Measurements from ENCODE around the gene CNPY1. TPM values are rescaled to one million over a fixed set of nuclear protein-coding genes. Genes with fewer than 3 reads are reported as not detected.

CNPY1 gene
- total and polyA plus RNA-seq, 2 of the 8 experiments (the other 6 are each of a cell fraction or from before 2014, with no cell fraction given) = not detected

- no peak overlapping the region for H4K91ac ChIP-seq (replicated peaks; ENCODE audit: insufficient read length, low read length)
- no peaks in the 10 kb centered on the region; a peak in 1 of 4 replicates for H3K9me3 ChIP-seq (ENCODE audit: insufficient read depth in 2 of 2, low read depth in 1 of 2, low read length in 1 of 2)
- H3K56ac ChIP-seq (replicated peaks; ENCODE audit: insufficient read length, low read depth, low read length) = no peak overlapping the region
- no peak overlapping the region for H2BK5ac ChIP-seq (ENCODE audit: low read depth, low read length)
- no peak overlapping the region for H3K27ac ChIP-seq (ENCODE audit: low read depth, low read length)
- DNase-seq (ENCODE audit: low read depth in 1 of 2, low spot score in 2 of 2) = no peak
- H4K20me1 ChIP-seq (replicated peaks in 1 of 2; ENCODE audit: control insufficient read depth in 1 of 2, insufficient read depth in 2 of 2, low read length in 2 of 2) = no peaks in the 10 kb centered on the region
- no peak overlapping the region for H3K23ac ChIP-seq (ENCODE audit: insufficient read length)
- POLR2A ChIA-PET (ENCODE audit: partially characterized antibody) = no interaction called here
- H2AK5ac ChIP-seq (ENCODE audit: low read depth, low read length) = no peak overlapping the region
- no peak overlapping the region; the same call in 1 of the 2 replicates for H2BK15ac ChIP-seq (ENCODE audit: low read length)
- H3K14ac ChIP-seq (ENCODE audit: insufficient read length) = no peak overlapping the region
- no peak overlapping the region for H4K5ac ChIP-seq (ENCODE audit: insufficient read length, low read depth, low read length)
- H3K27me3 ChIP-seq (replicated peaks in 1 of 4; ENCODE audit: control insufficient read depth in 3 of 4, extremely low read depth in 1 of 4, insufficient read depth in 3 of 4, low read length in 3 of 4) = no peaks in the 10 kb centered on the region; a peak in 2 of 7 replicates
- CTCF ChIA-PET (ENCODE audit: partially characterized antibody) = interaction anchor here (0.5 to 8.1 kb wide), 5 partner anchors 13 to 927 kb away, joined by 3 to 52 read pairs (median 4); no protein-coding TSS in a partner anchor
- H3K4me2 ChIP-seq (ENCODE audit: insufficient read depth in 1 of 2, low read depth in 2 of 2, low read length in 2 of 2) = no peak overlapping the region
- H2BK20ac ChIP-seq (ENCODE audit: low read length) = no peak overlapping the region
- H3K4me1 ChIP-seq (replicated peaks in 1 of 4; ENCODE audit: control insufficient read depth in 3 of 4, insufficient read depth in 4 of 4, low read length in 3 of 4) = no peaks in the 10 kb centered on the region
- no peaks in the 10 kb centered on the region for H3K79me1 ChIP-seq (ENCODE audit: low read depth, low read length)
- no peak overlapping the region for H3K18ac ChIP-seq (ENCODE audit: extremely low read depth, low read length)
- no peak overlapping the region for H2BK12ac ChIP-seq (ENCODE audit: low read depth, low read length)
- H3K36me3 ChIP-seq (ENCODE audit: control insufficient read depth in 2 of 4, insufficient read depth in 4 of 4, low read length in 3 of 4) = no peaks in the 10 kb centered on the region
- WGBS, 2 experiments (ENCODE audit: extremely low coverage in 1 of 2, insufficient coverage in 1 of 2, insufficient read length in 1 of 2, insufficient replicate concordance in 2 of 2, low coverage in 1 of 2, low lambda C conversion rate in 2 of 2, missing lambda C conversion rate in 1 of 2) = 91% methylated on average over 12 of the region's 12 CpGs; no CpG with 5 or more reads in 1 of the 2 experiments
- H3K4ac ChIP-seq (replicated peaks; ENCODE audit: insufficient read length, low read depth, low read length) = no peak overlapping the region
- no peak overlapping the region for H2BK120ac ChIP-seq (replicated peaks; ENCODE audit: low read depth, low read length)
- FAIRE-seq = no peak
- no peaks in the 10 kb centered on the region for H3K79me2 ChIP-seq (ENCODE audit: control insufficient read depth in 1 of 2, insufficient read depth in 2 of 2, low read length in 2 of 2)
- no peak overlapping the region for H4K8ac ChIP-seq (ENCODE audit: extremely low read depth, insufficient read depth, low read length)
- H3K9ac ChIP-seq (replicated peaks in 1 of 4; ENCODE audit: extremely low read depth in 1 of 4, low read depth in 3 of 4, low read length in 3 of 4) = no peak overlapping the region
- no peaks in the 10 kb centered on the region for H3K23me2 ChIP-seq (ENCODE audit: low read depth, low read length)
- H3K4me3 ChIP-seq (ENCODE audit: extremely low read depth in 1 of 4, insufficient read depth in 2 of 4, low read depth in 3 of 4, low read length in 4 of 4) = no peak overlapping the region
- H2AFZ ChIP-seq (ENCODE audit: low read length) = no peak overlapping the region
- TF ChIP-seq CBX5 (IDR thresholded peaks at IDR 0.05; ENCODE audit: low read depth, low read length) = no peak
- no peak for TF ChIP-seq SP4 (IDR thresholded peaks at IDR 0.05; ENCODE audit: low read length)
- TF ChIP-seq SP1 (IDR thresholded peaks at IDR 0.05; ENCODE audit: low read depth, low read length) = no peak
Measured at GRCh38 chr7:155547161-155547791, 917 bp upstream of the CNPY1 start.

Measured in H1 (cell line).